Activated CD4-positive, alpha-beta T cell treated with anti-CD3 and anti-CD28 coated beads, Interleukin-2, amount 50 U/mL, for 24 hours (primary cell): Measurements from ENCODE around the gene COA5.

Experiments
- DNase-seq, 2 donors: peaks; one replicate each; pipeline ENCODE4 v3.0.0-alpha.2; 2020; ENCODE audit warnings: low read depth in 1 of 2, low spot score in 1 of 2

The COA5 gene, protein sequence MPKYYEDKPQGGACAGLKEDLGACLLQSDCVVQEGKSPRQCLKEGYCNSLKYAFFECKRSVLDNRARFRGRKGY

DNA sequence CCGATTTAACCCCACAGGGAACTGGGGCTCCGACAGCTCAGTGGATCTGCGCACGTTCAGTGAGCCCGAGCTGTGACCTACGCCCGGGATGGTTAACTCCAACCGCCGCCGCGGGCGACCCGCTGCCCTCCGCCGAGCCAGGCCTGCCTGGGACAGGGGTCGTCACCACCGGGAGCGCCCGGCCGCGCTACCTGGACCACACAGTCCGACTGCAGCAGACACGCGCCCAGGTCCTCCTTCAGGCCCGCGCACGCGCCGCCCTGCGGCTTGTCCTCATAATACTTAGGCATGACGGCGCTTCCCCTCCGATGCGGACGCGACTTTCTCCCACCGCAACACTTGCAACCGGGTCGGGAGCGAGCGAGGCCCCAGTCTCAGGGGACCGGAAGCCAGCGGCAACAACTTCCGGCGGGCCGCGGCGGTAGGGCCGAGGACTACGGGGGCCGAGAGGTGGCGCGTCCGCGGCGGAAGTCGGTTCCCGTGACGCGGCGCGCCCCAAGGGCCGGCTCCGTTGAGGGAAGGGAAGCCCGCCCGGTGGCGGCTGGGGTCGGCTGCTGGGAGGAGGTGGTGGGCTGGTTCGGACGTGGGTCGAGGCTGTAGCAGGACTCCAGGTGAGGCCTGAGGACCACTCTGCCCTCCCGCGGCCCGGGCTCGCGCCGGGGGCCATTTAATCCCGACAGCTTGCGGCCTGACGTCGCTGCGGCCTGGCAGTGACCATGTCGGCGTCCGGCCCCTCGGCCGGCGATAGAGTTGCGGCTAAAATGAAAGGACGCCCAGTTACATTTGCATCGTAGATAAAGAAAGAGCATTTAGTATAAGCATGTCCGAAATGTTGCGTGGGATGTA is at the start of gene COA5, which contains the start of gene UNC50:
TSS of gene COA5 (minus strand) at position 397 of the 846 bp plus-strand sequence. CDS start at position 290, 107 bp downstream.
TSS of gene UNC50 (plus strand) at position 474 of the 846 bp plus-strand sequence. CDS start 1,171 bp downstream, outside the sequence.
- DNase-seq: peak; percentile 80 to 85

DNA sequence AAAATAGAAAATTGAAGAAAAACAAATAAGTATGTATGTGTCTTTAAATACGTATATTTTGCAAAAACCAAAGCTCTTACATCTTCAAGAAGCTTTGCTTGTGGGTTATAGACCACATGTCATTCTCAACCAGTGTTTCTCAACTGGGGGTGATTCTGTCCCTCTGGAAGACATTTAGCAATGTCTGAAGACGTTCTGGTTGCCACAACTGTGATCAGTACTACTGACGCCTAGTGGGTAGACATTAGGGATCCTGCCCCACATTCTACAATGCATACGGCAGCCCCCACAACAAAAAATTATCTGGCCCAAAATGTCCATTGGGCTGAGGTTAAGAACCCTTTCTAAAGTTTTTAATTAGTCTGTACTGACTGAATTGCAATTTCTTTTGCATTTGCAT is 48.5 kb upstream of the COA5 start:
- peak in 1 of 2 donors; percentile 18 for DNase-seq

DNA sequence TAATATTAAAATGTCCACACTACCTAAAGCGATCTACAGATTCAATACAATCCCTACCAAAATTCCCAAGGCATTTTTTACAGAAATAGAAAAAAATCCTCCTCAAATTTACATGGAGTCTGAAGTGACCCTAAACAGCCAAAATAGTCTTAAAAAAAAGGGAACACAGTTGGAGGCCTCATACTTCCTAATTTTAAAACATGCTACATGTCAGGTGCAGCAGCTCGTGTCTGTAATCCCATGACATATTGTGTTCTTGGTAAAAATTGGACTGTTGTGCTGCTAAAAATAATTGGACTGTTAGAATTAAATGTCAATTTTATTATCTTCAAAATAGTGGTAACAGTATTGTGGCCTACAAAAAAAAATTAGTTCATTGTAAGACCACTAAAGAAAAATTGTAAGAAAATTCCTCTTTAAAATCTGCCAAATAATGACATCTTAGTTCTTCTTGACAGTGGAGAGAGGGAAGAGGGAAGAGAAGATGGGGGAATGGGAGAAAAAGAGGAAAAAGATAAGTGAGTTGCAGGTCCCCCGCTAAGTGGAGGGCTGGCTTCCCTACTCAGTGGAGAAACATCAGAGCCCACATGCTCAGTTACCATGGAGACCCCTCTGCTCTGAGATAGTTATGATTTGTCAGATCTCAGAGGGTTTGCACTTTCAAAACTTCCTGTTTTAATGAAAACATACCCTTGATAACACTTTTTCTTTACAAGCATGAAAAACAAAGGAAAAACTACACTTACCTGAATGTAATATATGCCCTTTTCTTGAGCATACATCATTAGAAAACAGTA is 46.6 kb upstream of the COA5 start:
- no peak for DNase-seq

DNA sequence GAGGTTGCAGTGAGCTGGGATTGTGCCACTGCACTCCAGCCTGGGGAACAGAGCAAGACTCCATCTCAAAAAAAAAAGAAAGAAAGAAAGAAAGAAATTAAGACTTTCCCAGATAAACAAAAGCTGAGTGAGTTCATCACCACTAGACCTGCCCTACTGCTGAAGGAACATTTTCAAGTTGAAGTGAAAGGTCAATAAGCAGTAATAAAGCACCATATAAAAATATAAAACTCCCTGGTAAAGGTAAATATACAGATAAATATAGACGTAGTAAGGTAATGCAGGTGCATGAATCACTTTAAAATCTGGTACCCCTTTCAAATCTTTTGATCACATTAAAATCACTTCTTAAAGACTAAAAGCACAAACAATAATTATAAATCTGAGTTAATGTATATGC is 42.7 kb upstream of the COA5 start:
- no peak for DNase-seq

DNA sequence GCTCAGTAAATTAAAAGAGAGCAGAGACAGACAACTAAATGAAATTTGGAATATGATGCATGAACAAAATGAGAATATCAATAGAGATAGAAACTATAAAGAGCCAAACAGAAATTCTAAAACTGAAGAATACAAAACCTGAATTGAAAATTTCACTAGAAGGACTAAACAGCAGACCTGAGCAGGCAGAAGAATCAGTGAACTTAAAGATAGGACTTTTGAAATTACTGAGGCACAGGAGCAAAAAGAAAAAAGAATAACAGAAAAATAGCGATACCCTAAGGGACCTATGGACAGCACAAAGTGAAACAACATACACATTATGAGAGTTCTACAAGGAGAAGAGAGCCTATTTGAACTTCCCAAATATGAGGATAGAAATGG is 41.7 kb upstream of the COA5 start:
- no peak for DNase-seq

DNA sequence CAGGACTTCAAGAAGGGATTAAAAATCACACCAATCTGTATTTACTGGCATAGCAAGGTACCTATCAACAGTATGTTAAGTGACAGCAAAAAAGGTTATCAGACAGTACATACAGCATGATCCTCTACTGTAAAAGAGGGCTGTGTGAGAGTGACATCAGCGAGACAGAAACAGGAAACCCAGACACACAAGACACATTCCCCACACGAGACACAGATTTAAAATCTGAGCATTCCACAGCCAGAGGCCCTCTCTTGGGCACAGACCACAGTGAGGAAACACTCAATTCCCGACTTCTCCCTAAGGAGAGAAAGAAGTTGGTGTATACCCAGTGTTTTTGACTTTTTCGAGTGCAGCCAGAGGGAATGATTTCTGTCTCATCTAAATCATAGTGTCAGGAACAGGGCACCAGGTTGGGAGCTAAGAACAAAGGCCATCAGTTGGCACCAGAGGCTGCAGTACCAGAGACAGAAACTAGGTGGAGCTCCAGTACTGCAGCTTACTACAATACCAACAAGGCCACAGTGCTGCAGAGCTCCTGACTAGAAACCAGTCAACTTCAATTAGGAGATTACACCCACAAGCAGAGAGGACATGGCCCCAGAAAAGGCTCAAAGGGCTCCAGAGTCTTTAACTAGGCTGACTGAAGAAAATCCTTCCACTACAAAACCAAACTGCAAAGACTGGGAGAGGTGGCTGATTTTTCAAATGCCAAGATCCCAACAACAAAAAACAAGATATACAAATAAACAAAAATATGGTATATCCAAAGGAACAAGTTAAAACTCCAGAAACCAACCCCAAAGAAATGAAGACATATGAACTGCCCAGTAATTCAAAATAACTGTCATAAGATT is 41.1 kb upstream of the COA5 start:
- DNase-seq: peak; percentile 73 to 81

DNA sequence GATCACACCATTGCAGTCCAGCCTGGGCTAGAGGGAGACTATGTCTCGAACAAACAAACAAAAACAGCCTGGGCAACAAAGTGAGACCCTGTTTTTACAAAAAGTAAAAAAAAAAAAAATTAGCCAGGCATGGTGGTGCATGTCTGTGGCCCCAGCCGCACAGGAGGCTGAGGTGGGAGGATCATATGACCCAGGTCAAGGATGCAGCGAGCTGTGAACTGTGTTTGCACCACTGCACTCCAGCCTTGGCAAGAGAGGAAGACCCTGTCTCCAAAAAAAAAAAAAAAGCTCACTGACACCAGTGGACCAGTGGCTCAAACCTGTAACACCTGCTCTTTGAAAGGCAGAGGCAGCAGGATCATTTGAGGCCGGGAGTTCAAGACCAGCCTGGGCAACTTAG is 40.1 kb upstream of the COA5 start:
- no peak for DNase-seq

DNA sequence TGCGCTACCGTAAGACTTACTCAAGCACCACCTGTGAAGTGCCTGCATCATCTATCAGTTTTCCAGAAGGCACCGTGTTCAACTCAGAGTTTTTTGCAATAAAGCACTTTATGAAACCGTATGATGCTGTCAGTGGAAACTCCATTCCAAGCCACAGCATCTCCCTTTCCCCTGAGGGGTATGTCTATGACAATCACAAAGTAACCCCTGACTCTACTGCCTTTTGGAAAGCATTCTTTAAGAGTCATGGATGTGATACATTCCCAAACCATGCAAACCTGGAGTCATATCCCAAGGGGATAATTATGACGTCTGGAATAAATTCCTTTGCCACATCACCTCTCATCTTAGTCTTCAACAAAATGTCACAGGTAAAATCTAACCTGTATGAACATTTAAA is 39.3 kb upstream of the COA5 start:
- no peak for DNase-seq

DNA sequence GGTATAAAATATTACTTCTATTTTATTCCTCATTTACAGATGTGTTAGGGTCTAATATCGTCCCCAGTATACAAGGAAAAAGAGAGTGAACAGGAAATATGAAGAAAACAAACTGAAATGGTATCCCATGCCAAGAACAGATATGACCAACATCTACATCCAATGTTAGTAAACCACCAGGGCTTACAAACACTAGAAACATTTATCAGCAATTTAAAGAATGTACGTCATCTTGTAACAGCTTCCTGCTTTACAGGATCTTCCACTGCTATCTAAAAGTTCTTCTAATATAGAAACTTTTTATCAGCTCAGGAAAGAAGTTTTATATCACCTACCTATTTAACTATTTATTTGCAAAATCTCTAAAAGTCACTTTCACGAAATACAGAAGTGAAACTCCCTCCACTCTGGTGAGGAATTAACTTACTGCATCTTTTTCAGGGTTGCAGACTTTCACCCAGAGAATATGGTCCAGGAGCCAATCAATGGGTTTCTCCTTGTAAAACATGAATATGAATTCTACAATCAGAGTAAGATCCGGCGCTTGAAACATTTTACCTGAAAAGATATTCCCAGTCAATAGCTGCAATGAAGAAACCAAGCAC is 35.3 kb upstream of the COA5 start:
- no peak for DNase-seq

DNA sequence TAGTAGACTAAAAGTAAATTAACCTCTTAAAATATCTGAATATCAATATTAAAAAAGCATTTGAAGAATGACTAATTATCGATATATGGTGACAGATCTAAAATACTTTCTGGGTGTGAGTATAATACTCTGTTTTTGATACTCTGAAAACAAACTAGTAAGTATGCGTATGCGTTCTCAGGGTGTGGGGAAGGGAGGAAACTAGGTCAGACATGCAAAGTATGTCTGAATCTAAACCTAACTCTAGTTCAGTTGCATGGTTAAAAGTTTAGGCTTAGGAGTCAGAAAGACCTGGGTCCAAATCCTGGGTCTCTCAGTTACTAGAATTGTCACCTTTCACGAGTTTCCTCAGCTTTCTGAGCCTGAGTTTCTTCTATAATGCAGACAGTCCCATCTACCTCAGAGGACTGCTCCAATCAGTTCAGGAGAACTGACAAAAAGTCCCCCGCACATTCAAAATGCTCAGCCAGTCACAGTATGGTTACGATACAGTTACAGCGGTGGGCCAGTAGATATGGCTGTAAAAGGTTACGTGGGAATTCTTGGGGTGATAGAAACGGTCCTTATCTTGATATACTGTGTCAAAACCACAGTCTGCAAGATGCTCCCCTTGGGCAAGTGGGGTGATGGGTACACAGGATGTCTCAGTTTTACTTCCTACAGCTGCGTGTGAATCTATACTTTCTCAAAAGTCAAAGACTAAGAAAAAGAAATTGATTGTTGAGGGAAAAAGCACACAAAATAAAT is 29.3 kb upstream of the COA5 start:
- DNase-seq: peak in 1 of 2 donors; percentile 39

DNA sequence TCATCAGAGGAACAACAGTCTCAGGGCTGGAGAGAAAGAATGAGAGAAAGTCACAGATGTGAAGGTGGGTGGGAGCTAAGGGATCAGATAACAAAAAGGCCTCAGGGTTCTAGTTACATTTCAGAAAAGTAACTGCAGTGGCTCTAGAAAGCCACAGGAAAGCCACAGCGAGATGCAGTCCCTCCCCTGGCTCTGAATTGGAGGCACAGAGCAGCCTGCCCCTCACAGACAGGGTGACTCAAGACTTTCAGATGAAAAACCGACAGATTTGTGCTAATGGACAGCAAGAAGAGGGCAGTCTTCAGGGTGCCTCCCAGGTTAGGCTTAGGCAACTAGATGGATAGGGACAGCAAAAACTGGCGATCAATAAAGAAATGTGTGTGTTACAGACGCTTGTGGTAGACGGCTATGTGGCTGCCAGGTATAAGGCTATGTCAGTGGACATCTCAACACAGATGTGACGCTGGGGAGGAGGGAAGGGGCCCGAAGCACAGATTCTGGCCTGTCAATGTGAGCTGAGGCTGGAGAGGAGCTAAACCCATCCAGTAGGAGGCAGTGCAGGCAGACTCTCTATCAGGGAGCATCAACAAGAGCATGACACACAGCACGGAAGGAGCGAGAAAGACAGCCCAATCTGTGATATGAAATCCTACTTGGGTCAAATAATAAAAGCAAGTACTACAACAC is 26.2 kb upstream of the COA5 start:
- DNase-seq: peak; percentile 18 to 35

DNA sequence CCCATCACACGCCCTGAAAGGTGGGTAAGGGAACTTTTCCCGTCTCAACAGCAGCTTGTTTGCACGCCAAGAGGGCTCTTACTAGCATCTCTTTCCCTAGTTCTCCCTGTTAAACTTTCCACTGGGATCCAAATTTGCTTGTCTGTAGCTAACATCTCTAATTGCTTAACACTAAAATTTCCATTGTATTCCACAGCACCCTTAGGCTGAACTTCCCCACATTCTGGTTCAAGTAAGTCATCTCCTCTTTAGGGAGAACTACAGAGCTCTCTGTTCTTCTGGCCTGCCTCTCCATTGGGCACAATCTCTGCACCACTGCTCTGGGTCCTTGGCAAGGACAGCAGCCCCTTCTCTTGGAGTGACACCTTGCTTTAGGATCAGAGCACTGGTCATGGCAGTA is 24.0 kb upstream of the COA5 start:
- DNase-seq: no peak

DNA sequence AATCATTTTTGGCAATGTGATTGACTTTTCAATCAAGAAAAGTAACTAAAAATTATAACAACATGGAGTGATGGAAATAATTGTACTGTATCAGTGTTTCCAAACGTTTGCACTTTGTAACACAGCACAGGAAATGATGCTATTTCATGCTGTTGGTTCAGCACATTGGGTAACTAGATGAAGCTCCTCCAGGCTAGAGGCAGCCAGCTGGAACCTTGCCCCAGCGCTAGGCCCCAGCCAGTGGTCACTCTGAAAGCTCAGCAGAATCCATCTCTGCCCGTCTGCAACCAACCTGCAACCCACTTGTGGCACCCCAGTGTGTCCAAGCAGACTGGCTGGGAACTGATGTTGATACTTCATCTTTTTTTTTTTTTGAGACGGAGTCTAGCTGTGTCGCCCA is 15.3 kb upstream of the COA5 start:
- no peak for DNase-seq

DNA sequence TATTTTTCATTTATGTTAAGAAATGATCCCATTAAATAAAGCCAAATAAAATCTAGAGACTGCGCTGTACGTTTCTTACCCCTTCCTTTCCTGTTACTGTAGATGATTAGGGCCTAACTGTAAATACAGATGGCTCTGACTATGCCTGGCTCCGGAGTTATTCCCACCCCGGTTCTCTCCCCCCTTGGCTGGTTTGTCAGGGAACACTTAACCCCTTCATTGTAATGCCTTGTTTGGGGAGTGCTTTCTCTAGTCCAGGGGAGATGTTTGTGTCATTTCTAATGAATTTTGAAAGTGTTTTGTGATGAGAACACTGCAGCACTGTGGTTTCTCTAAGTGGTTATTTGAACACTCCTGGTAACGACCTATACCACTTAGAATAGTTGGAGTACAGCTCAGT is 8.8 kb upstream of the COA5 start:
- no peak for DNase-seq

DNA sequence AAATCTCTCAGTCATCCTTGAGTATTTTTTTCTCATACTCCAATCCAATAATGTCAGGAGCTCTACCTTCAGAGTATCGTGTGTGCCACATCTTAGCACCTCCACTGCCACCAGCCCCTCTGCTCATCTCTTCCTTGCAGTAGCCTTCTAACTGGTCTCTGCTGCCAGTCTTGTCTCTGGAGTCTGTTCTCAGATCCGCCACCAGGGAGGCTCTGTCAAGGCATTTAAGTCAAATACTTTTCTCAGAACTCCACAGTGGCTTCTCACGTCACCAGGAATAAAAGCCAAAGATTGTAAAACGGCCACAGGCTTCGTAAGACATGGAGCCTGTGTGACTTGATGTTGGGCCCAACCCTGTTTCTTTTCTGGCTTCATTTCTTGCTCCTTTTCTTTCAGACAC is 7.2 kb upstream of the COA5 start:
- DNase-seq: no peak

DNA sequence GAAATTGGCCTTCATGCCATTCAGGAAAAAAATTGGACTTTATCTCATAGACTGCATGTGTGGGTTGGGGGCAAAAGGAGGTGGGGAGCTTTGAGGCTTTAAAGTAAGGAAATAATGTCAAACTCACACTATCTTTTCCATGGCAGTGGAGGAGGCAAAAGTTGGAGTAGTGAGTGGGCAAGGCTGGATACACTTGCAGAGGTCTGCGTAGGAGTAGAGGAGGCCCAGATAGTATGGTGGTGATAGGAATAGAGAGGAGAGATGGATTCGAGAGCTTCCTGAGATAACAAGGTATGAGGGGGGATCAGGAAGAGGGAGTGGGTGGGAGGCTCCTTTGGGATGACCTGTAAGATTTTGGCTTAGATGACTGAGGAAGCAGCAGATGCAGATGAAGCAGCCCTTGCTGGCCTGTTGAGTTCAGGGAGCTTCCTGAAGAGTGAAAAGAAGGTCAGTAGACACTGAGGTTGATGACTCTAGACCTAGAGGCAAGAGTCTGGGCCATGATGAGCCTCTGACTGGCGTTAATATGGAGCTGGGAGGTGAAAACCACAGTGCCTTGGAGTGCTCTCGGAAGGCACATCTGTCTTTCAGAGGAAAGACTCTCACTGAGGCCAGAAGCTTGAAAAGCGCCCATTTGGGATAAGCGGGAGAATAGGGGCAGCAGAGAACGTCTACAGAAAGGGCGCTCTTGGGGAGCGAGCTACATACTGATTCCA is 5.9 kb upstream of the COA5 start:
- no peak for DNase-seq

DNA sequence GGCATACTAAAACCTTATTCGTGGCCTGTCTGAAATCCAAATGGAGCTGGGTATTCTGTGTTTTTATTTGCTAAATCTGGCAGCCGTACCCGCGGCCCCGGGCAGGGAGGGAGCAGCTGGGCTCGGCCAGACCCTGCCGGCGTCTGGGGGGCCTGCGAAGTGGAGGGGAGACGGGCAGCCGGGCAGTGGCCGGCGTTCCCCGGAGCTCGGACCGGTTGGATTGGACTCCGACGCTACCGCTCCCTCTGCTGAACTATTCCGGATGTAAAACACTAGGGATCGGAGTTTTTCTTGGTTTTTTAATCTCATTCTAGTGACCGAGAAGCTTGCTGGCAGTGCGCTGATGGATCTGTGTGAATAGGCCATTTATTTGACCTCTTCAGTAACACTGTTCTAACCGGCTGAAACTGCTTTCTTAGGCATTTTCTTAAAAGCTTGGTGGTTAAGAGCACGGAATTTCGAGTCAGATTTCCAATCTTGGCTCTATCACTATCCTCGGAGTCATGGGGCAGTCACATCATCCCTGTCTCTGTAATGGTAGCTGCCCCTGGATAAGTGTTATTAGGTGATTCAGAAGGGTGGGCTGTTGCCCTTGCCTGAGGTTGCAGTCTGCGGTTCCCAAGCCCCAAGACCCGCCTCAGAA is 771 bp upstream of the COA5 start:
- no peak for DNase-seq

DNA sequence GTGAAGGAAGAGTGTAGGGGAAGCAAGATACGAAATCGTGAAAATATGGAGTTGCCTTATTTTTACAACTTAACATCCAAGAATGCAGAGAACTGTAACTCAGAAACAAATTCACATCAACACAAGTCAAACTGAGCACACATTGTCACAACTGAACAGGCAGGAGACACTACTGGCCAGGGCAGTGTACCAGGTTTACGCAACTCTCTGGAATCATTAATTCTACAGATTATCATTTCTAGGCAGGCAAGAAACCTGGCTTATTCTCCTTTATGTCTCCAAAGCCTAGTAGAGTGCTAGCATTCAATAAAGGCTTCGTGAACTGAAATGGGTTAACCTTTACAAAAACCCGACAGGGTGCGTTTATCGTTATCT is 584 bp downstream of the COA5 start:
- no peak for DNase-seq
